Measurements from ENCODE around the gene TIMM22.
"Not testable (repeated sequence)": the region's sequence is repeated elsewhere in the genome, so short reads cannot be mapped to it uniquely, and the experiment has no call there.

The TIMM22 gene

GRCh38 chr17:1041746-1042145 is 44.8 kb downstream of the TIMM22 start:
- no peak for DNase-seq

- DNase-seq, result no peak
Measured at GRCh38 chr17:1042486-1042885, 45.6 kb downstream of the TIMM22 start.

GRCh38 chr17:1043601-1044251 is 46.8 kb downstream of the TIMM22 start:
- DNase-seq, result no peak

GRCh38 chr17:1044387-1045009 is 47.6 kb downstream of the TIMM22 start:
- DNase-seq, result not testable (repeated sequence)

- no peak for DNase-seq
Measured at GRCh38 chr17:1045456-1045855, 48.5 kb downstream of the TIMM22 start.

- DNase-seq, result no peak
Measured at GRCh38 chr17:1047177-1047878, 50.4 kb downstream of the TIMM22 start.

- DNase-seq, result no peak
Measured at GRCh38 chr17:1047879-1048470, 51.0 kb downstream of the TIMM22 start.

GRCh38 chr17:1048516-1049115 is 51.7 kb downstream of the TIMM22 start:
- not testable (repeated sequence) for DNase-seq

GRCh38 chr17:1049446-1050225 is 52.7 kb downstream of the TIMM22 start:
- no peak for DNase-seq

GRCh38 chr17:1050246-1050995 is 53.5 kb downstream of the TIMM22 start:
- DNase-seq, result no peak

GRCh38 chr17:1050996-1051925 is 54.3 kb downstream of the TIMM22 start:
- no peak for DNase-seq

Data from inflammatory macrophage treated with lipopolysaccharide for 1 hour (primary cell).